Fibroblast of villous mesenchyme (primary cell): Measurements from ENCODE around the gene EML6. TPM values are rescaled to one million over a fixed set of nuclear protein-coding genes. Genes with fewer than 3 reads are reported as not detected.

Source experiments
- DNase-seq: peaks from one replicate; pipeline ENCODE4 v3.0.0-alpha.2; 2010; ENCODE audit warnings: low read depth
- H3K4me3 ChIP-seq: 2 replicates; pipeline ENCODE4 v1.5.1; 2011; ENCODE audit warnings: low read depth, mild to moderate bottlenecking, low read length
- CTCF ChIP-seq: IDR thresholded peaks from 2 replicates; pipeline ENCODE4 v1.5.1; 2012; ENCODE audit warnings: low read depth, mild to moderate bottlenecking, low read length; ENCODE audit not compliant: insufficient read depth
- total RNA-seq: library from RNA; depleted of rRNA; stranded (reverse); fragments of >200 nt; gene quantifications from 2 replicates; pipeline ENCODE4 v1.2.3, GENCODE V29; 2012

The EML6 gene
- total RNA-seq, 1 donor = 1.3 TPM

- no peak overlapping the region for H3K4me3 ChIP-seq
- TF ChIP-seq CTCF = no peak
- peak; percentile 62 for DNase-seq
Observed at GRCh38 chr2:54999182-54999581, 275.7 kb downstream of the EML6 start.

- TF ChIP-seq CTCF = no peak
- no peak for DNase-seq
- H3K4me3 ChIP-seq = no peak overlapping the region
Observed at GRCh38 chr2:55000341-55000740, 276.9 kb downstream of the EML6 start.

- no peak overlapping the region for H3K4me3 ChIP-seq
- DNase-seq = no peak
Observed at GRCh38 chr2:55001716-55002115, 278.3 kb downstream of the EML6 start.

GRCh38 chr2:55003706-55004639 is 280.5 kb downstream of the EML6 start:
- no peak for TF ChIP-seq CTCF
- no peak for DNase-seq
- no peak overlapping the region for H3K4me3 ChIP-seq

More at GRCh38 chr2:55001716-55002115, 278.3 kb downstream of the EML6 start:
- TF ChIP-seq CTCF = no peak

- no peak for TF ChIP-seq CTCF
- H3K4me3 ChIP-seq = no peak overlapping the region
- no peak for DNase-seq
Observed at GRCh38 chr2:55006306-55006705, 282.8 kb downstream of the EML6 start.

- H3K4me3 ChIP-seq = peak overlapping the region; percentile 46
- no peak for TF ChIP-seq CTCF
- DNase-seq = peak; percentile 36
Observed at GRCh38 chr2:55009277-55010060, 286.0 kb downstream of the EML6 start.
